Skin of body (tissue), 3 donors: Measurements from ENCODE around the gene NUDT4B. TPM values are rescaled to one million over a fixed set of nuclear protein-coding genes. Genes with fewer than 3 reads are reported as not detected.
"Not testable (repeated sequence)": the region's sequence is repeated elsewhere in the genome, so short reads cannot be mapped to it uniquely, and the experiment has no call there.

Experiments
- DNase-seq: peaks from one replicate; lab custom pipeline; 2025; lab: John Stamatoyannopoulos, UW
- small RNA-seq: library from RNA; depleted of rRNA; stranded (forward); fragments of <200 nt; gene quantifications from one replicate; pipeline ENCODE3, GENCODE V24; 2014; ENCODE audit warnings: low replicate concordance
- total RNA-seq: library from RNA; depleted of rRNA; stranded (reverse); fragments of >200 nt; gene quantifications from one replicate; pipeline ENCODE4 v1.2.3, GENCODE V29; 2014

The NUDT4B gene
- total RNA-seq, 1 donor from 2014 or later: 3.2 TPM

- DNase-seq: not testable (repeated sequence)
Observed at GRCh38 chr1:148793762-148794332, 45.3 kb downstream of the NUDT4B start.

Small RNA genes within 50 kb of the gene (small RNA-seq; reads per million reads assigned to genes)
- not detected for gene RNU6-1171P

Other genes starting within 250 kb of the NUDT4B start
- gene NBPF14, start 152.8 kb upstream of the NUDT4B start, total RNA-seq: 54.4 TPM
- gene PDE4DIP, start 95.7 kb downstream of the NUDT4B start, total RNA-seq: 134 TPM